GM18520 (cell line): Measurements from ENCODE around the gene CORO1C.
A peak's percentile ranks its signal among the peaks of the same experiment; 100 is the strongest.
"Not testable (repeated sequence)": the region's sequence is repeated elsewhere in the genome, so short reads cannot be mapped to it uniquely, and the experiment has no call there.

Experiments used
- ATAC-seq: cut with Tn5 transposase; IDR thresholded peaks from one replicate; pipeline ENCODE4 v1.9.1; 2021; ENCODE audit not compliant: unreplicated experiment

Gene CORO1C

DNA sequence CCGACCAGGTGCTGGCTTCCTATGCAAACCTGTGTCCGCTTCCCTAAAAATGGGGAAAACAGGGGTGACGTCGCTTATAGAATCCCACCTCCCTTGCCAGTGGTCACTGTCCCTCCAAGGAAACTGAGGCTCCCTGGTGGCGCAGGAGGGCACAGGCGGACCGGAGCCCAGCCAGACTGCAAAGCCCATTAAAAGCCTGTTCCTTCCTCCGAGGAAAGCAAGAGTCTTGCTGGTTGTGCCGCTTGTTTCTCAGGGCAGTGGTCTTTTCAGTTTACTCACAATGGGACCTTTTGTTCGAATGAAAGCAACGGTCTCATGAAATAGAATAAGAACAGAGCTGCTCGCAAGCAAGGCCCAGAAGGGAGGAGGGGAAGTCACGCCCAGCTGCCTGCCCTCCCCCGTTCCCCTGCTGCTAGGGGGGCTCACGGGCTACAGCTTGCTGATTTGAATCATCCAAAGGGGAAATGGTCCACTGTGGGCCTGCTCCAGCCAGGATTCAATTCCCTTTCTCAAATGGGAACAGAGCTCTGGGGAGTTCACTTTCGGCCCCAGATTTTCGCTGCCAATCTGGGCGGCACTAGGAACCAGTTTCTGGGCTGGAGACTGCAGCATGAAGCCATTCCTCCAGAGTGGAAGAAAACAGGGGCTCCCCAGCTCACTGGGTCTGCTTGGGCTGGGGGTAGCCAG lies 93.0 kb downstream of the CORO1C start:
- ATAC-seq = no peak

DNA sequence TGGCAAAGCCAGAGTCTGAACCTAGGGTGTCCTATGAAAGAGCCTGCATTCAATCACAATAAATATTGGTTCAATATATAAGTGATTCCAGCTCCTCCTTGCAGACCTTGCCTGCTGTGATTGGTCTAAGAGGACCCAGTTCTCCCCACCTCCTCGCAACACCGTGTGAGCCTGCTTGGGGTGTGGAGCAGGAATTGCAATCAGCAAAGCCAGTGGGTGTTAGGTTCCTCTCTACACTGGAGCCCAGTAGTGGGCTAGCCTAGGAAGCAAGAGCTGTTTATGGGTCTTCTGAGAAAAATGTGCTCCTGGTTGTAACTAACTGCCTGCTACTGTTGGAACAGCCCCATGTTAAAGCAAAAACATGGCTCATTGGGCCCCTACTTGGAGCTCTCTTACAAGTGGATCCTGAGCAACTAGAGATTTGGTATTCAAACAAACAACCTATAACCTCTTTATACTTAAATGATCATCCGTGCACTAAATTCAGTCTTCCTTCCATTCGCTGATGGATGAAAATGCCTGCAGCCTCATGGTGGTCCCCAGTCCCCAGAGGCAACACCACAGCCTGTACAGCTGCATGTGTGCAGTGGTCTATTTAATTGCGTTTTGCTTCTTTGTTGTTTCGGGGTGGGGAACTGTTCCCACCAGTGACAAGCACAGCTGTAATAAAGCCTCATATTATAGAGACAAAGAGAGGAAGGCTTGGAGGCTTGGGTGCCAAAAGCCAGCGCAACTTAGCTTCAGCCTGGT lies 93.9 kb downstream of the CORO1C start:
- no peak for ATAC-seq

DNA sequence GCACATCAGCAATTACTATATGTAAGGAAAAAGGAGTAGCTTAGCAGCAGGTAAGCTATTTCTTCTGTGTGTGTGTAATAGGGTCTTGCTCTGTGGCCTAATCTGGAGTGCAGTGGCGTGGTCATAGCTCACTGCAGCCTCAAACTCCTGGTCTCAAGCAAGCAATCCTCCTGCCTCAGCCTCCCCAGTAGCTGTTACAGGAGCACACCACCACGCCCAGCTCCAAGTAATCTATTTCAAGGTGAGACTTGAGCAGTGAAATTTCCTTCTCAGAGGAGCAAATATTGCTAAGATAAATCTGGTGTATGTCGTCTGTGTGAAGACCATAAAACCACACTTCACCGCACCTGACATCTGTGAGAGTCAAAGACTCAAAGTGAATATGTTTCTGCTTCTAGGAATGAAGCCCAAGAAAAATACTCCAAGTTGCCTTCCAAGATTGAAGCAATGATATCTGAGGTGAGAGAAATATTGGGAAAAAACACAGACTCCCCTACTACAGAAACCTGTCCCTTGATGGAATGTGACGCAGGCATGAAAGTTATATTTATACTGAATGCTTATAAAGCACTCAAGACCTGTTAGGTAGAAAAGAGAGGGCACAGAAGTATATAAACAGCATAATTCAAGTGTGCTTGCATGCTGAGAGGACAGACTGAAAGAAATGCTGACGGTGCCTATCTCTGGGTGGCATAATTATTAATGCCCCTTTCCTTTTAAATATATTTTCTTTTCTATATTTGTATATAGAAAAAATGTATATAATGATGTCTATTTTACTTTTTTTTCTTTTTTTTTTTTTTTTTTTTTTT lies 95.1 kb downstream of the CORO1C start:
- ATAC-seq = no peak

DNA sequence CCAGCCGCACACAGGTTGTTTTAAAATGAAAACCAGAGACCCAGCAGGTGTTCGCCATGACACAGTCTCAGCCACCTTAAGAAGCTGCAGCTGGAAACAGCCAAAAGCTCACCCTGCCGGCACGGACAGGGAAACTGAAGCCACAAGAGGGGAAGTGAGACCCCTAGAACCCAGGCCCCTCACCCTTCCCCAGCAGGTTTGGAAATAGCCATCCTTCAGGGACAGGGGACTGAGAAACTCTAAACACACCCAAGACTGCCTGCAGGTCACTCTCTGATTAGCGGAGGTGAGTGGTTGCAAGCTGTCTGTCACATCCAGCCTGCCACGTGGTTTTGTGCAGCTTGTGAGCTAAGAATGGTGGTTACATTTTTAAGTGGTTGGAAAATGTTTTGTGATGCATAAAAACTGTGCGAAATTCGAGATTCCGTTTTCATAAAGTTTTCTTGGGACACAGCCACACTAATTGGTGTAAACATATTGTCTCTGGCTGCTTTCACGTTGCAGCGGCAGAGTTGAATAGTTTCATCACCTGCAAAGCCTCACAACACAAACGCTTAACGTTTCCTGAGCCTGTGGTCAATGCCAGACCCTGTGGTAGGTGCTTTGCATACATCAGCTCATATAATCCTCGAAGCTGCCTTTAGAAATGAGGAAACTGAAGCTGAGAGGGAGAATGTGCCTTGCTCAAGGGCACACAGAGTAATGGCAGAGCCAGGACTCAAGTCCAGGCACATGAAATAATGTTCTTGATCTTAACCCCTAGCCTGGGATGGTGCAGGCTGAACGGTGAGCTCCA lies 95.9 kb downstream of the CORO1C start:
- ATAC-seq = peak; percentile 30

DNA sequence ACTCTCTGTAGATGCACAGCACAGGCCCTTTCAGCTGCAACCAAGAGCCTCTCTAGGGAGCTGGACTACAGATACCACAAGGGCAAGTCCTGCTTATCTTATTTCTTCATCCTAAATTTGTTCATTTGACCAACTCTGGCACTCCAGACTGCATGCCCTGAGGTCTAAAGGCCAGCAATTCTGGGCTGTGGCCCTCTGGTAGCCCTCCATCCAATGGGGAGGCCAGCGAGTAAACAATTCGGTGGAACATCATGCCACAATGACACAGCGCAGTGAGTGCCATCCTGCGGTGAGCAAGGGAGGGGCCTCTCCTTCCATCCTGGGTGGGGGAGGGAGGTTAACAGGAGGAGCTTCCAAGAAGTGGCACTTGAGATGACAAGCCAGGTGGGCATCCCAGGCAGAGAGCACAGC lies 97.0 kb downstream of the CORO1C start:
- ATAC-seq = no peak

DNA sequence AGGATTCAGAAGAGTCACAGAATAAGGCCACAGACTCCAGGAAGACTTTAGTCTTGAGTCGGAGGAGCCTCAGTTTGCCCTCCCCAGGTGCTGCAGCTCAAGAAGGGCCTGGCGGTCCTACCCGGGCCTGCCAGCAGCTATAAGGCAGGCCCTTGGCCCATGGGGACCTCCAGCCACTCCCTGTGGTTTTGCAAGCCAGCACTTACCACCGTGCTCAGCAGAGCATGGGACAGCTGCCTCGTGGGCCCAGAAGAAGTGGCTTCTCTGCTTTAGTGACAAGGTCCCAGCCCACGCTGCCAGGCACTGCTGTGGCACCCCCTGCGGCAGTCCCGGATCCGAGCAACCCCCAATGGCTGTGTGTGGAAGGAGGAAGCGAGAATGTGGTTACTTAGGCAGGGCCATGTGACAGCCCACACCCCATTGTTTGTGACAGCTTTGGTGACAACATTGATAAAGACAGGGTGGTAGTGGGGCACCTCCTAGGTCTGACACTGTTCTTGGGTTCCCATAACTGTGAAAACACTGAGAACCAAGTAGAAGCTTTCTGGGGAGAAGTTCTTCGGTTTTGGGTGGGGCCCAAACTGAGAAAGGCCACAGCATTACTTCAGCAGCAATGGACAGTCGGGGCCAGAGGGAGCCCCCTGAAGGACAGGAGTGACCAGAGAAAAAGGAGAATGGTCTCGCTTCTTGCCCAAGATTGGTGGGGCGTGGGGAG lies 97.6 kb downstream of the CORO1C start, which contains the start of gene SELPLG:
Gene SELPLG, minus strand, starts transcription at position 361 of the 715 bp plus-strand sequence. CDS start 9,587 bp downstream, outside the sequence.
- peak; percentile 61 for ATAC-seq

DNA sequence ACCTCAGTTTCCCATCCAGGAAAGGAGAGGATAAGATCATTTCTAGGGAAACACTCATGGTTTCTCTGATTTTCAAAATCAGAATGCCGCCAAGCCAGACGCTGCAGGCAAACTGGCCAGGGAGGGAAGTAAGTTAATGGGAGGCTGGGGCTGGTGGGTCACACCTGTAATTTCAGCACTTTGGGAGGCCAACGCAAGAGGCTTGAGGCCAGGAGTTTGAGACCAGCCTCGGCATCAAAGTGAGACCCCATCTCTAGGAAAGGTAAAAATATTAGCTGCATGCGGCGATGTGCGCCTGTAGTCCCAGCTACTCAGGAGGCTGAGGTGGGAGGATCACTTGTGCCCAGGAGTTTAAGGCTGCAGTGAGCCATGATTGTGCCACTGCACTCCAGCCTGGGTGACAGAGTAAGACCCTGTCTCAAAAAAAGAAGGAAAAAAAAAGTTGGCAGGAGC lies 98.2 kb downstream of the CORO1C start:
- ATAC-seq = no peak

DNA sequence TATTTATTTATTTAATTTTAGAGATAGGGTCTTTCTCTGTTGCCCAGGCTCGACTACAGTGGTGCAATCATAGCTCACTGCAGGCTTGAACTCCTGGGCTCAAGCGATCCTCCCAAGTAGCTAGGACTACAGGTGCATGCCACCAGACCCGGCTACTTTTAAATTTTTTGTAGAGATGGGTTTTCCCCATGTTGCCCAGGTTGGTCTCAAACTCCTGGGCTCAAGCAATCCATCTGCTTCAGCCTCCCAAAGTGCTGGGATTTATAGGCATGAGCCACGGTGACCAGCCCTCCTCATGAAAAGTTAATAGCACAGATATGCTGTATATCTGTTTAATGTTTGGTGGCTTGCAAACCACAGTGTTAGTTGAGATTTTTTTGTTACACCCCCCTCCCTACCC lies 100.1 kb downstream of the CORO1C start:
- not testable (repeated sequence) for ATAC-seq

DNA sequence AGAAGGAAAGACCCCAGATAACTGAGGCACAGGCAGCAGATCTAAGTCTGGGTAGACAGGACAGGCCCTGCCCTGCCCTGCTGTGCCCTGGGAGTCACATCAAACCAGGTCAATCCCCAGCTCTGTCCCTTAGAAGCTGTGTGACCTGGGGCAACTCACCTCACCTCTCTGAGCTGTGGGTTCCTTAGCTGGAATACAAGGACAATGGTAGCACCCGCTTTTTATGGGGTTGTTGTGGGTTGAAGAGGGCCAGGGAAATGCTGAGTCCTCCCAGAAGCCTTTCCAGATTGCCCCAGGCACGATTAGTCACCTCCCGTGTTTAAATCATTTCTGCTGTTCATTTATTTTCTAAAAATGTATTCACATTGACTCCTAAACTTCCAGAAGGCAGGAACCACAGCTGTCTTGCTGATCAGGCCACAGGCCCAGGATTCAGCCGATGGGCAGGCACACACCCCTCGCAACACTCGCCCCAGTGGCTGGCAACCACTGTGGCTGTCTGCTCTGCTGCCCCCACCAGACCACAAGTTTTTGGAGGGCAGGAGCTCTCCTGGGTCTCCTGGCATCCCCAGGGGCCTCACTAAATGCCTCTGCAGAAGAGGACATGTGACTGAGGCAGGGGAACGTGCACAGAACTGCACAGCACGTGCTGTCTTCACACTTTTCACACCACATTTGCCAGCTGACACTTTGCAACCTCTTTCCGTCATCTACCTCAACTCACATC lies 100.7 kb downstream of the CORO1C start:
- no peak for ATAC-seq

DNA sequence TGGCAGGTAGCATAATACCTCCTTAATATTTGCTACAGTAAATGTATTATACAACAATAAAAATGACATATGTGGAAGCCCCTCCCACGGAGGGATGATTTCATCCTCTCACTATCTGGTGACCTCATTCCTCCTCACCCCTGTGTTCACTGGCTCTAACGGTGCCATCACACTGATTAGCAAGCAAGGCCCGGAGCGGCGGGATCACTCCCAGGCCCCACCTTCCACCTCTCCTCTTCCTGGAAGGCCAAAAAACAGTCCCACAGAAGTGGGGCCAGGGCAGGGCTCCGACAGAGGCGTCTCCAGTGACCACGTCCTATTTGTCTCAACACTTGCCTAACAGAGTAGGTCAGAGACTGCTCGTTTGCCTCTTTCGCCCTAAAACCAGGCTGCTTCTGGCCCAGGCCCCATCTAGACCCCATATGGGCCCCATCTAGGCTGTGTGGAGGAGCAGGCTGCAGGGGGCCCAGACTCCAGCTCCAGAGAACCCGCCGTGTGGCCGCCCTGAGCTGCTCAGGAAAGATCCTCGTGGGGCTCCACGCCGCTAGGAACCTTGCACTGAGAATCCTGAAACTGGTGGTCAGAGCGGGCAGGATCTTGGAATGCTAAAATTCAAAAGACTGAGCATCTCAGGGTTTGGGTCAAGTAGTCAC lies 101.4 kb downstream of the CORO1C start:
- ATAC-seq = no peak

DNA sequence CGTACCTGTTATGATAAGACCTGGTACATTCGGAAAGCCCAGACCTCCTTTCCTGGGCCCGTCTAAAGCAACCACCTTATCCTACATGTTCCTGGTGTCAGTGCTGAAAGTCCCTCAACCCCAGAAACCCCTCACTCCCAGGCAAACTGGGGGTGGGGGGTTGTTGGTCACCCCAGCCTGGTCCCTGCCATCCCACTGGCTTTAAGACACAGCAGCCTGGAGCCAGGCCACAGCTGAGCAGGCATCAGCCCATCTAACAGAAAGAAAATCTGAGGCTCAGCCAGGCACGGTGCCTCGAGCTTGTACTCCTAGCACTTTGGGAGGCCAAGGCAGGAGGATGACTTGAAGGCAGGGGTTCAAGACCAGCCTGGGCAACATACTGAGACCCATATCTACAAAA lies 102.2 kb downstream of the CORO1C start:
- ATAC-seq = no peak

DNA sequence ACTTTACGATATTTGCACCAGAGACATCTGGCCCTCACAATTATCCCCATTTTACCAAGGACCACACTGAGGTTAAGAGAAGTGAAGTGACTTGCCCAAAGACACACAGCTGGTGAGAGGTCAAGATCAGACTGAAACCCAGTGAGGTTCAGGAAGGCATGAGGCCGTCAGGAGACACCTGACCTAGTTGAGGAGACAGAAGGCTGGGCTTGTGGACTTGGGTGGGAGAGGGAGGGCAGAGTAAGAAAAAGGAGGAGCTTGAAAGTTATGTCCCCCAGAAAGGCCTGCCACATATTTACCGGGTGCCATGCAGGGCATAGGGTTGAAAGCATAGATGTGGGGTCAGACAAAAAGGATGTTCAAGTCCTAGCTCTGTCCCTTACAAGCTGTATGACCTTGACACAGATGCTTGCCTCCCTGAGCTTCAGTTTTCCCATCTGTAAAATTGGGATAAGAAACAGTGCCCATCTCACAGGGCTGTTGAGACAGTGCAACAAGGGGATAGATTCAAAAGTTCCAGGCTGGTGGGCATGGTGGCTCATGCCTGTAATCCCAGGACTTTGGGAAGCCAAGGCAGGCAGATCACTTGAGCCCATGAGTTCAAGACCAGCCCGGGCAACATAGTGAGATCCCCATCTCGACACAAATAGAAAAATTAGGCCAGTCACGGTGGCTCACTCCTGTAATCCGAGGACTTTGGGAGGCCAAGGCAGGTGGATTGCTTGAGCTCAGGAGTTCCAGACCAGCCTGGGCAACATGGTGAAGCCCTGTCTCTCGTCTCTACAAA lies 104.0 kb downstream of the CORO1C start:
- no peak for ATAC-seq

DNA sequence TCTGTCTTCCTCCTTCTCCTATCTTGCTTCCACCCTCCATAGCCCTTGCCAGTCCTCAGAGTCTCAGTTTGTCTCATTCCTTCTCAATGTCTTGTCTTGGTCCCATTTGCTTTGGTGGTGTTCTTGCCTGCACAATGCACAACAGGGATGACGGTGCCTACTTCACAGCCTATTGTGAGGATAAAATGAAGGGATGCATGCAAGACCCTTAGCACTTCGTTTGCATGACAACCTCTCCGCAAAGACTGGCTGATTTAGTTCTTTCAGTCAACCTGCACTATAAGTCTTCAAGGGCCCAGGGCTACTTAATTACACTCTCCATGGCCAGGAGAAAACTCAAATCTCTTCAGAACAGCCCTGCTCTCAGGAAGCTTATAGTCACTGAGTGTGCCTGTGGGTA lies 106.1 kb downstream of the CORO1C start:
- no peak for ATAC-seq

DNA sequence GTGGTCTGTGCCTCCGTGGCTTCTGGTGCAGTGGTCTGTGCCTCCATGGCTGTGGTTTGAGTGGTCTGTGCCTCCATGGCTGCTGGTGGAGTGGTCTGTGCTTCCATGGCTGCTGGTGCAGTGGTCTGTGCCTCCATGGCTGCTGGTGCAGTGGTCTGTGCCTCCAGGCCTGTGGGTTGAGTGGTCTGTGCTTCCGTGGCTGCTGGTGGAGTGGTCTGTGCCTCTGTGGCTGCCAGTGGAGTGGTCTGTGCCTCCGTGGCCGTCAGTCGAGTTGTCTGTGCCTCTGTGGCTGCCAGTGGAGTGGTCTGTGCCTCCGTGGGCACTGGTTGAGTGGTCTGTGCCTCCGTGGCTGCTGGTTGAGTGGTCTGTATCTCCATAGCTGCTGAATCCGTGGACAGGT lies 107.7 kb downstream of the CORO1C start:
- no peak for ATAC-seq

DNA sequence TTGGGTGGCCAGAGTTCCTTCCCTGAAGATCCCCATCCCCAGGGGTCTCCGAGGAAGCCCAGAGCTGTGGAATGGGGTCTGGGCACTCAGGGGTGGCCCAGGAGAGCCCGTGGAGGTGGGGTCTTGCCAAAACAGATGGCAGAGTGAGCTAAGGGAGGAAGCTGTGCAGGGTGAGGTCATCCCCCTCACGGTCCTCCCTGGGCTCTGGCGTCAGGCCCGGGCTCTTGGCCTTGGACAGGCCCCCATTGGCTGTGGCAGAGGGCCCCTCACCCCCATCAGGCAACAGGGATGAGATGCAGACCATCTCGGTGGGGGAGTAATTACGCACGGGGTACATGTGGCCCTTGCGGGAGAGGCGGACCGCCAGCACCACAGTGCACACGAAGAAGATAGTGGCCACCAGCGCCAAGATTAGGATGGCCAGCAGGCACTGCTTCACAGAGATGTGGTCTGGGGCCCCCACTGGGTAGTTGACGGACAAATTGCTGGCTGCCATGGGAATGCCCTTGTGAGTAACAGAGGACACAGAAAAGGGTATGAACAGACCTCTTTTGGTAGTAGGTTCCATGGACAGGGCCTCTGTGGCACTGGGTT lies 108.3 kb downstream of the CORO1C start:
- ATAC-seq = no peak

DNA sequence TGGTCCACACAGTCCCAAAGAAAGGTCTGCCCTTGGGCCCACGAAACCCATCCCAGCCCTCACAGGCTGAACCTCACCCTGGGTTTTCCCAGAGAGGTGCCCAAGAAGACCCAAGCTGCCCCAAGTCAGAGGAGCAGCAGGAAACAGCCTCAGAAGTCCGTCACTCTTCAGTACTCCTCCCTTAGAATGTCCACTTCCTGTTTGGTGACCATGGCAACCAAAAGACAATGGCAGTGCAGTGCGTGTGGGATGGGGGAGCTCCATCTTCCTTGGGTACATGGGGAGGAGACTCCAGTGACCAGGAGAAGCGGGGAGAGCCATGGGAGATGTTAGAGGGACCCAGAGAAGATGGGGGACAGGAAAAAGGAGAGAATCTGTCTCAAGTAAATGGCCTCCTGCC lies 108.9 kb downstream of the CORO1C start:
- no peak for ATAC-seq

DNA sequence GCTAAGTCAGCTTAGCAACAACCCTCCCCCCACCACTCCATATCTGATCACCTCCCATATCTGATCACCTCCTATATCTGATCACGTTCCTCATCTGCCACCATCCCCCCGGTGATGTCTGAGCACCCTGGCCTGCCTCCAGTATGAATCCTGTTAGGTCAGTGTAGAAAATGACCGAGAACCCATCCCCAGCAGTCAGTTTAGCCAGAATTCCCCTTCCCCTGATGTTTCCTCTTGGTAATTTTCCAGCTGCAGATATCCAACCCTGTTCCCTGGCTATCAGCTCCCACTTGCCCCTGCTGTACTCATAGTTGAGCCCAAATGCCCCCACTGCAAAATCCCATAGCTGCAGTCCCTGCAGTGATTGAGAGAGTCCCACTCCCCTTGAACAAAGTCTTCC lies 110.2 kb downstream of the CORO1C start:
- no peak for ATAC-seq
